Ectodermal cell (in vitro differentiated cells): ENCODE data around the gene ZMIZ1.
"Not testable (repeated sequence)": the region's sequence is repeated elsewhere in the genome, so short reads cannot be mapped to it uniquely, and the experiment has no call there.

Experiments
- H3K27ac ChIP-seq: 2 replicates; pipeline ENCODE4 v1.7.0; 2013; ENCODE audit warnings: mild to moderate bottlenecking, low read depth, low read length; ENCODE audit not compliant: insufficient read depth, poor library complexity, severe bottlenecking
- H3K27me3 ChIP-seq: 2 replicates; pipeline ENCODE4 v1.7.0; 2013; ENCODE audit warnings: mild to moderate bottlenecking, low read length; ENCODE audit not compliant: insufficient read depth, control insufficient read depth, poor library complexity, severe bottlenecking
- H3K36me3 ChIP-seq: one replicate; pipeline ENCODE4 v1.7.0; 2013; ENCODE audit warnings: low read length; ENCODE audit not compliant: control insufficient read depth, insufficient read depth
- H3K4me1 ChIP-seq: one replicate; pipeline ENCODE4 v1.7.0; 2013; ENCODE audit warnings: low read length; ENCODE audit not compliant: control insufficient read depth, insufficient read depth
- H3K4me3 ChIP-seq: 2 replicates; pipeline ENCODE4 v1.7.0; 2013; ENCODE audit warnings: low read depth, low read length, control low read depth; ENCODE audit not compliant: insufficient read depth
- H3K9me3 ChIP-seq: 2 replicates; pipeline ENCODE4 v1.7.0; 2013; ENCODE audit warnings: mild to moderate bottlenecking, low read length, moderate library complexity; ENCODE audit not compliant: control insufficient read depth
- WGBS, 2 experiments: methylation state at CpG; one replicate each; pipeline ENCODE4 v1.1.7; 2013; ENCODE audit warnings: missing lambda C conversion rate in 2 of 2; 5-methylcytosine and 5-hydroxymethylcytosine counted together

The ZMIZ1 gene

DNA sequence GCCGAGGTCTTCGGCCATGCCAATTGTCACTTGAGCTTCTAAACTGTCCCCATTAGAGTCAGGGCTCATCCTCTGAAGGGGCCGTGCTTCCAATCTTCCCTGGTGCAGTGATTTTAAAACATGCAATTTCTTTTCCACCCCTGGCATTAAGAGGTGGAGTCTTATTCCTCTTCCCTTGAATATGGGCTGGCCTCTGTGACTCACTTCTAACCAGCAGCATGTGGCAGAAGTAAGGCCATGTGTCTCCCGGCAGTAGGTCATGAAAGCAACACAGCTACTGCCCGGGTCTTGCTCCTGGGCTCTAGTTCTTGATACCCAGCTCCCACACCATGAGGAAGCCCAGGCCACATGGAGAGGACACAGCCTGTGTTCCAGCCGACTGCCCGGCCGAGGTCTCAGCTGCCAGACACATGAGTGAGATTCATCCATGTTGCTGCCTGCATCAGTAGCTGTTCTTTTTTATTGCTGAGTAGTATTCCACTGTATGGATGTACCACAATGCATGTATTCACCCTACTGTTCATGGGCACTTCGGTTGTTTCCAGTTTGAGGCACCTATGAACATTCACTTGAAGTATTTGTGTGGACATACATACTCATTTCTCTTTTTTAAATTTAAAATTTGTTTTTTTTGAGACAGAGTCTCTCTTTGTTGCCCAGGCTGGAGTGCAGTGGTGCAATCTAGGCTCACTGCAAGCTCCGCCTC, 264.0 kb downstream of the ZMIZ1 start:
- not testable (repeated sequence) for H3K36me3 ChIP-seq, H3K4me3 ChIP-seq, H3K9me3 ChIP-seq, H3K27ac ChIP-seq, H3K27me3 ChIP-seq, H3K4me1 ChIP-seq
- WGBS, 2 experiments, result 73 to 90% methylated on average over 2 of the region's 10 CpGs

- Histone ChIP-seq H3K27me3 (no peaks in the 10 kb centered on the region), H3K4me1 (peaks cover 7% of the 10 kb centered on the region), H3K4me3 (no peak overlapping the region), H3K9me3 (no peaks in the 10 kb centered on the region), H3K27ac (no peak overlapping the region), H3K36me3 (no peaks in the 10 kb centered on the region)
- WGBS, 2 experiments, result 93 to 98% methylated on average over 2 of the region's 2 CpGs
These were observed 264.7 kb downstream of the ZMIZ1 start for GRCh38 chr10:79333513-79333912.

DNA sequence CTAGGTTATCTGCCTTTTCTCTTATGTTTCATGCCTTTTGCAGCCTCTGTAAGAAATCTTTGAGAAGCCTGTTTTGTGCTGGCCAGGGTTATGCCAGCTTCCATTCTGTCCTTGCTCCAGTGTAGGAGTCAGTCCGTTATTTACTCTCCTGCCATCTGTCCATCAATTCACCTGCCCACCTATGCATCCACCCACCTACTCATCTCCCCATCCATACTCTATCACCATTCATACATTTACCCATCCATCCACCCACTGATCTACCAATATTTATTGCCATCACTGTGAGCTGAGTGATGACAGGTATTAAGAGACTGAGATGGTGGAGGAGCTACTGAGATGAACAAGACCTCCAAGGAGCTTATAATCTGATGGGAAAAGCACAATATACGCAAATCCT, 265.8 kb downstream of the ZMIZ1 start:
- Histone ChIP-seq H3K27me3 (no peaks in the 10 kb centered on the region), H3K36me3 (no peaks in the 10 kb centered on the region), H3K4me1 (peaks cover 7% of the 10 kb centered on the region), H3K4me3 (no peak overlapping the region), H3K9me3 (no peaks in the 10 kb centered on the region), H3K27ac (no peak overlapping the region)
- 90 to 92% methylated on average over 2 of the region's 2 CpGs for WGBS, 2 experiments

GRCh38 chr10:79335094-79335469, 266.3 kb downstream of the ZMIZ1 start:
- no peaks in the 10 kb centered on the region for H3K36me3 ChIP-seq
- 76 to 78% methylated on average over 2 of the region's 2 CpGs for WGBS, 2 experiments

DNA sequence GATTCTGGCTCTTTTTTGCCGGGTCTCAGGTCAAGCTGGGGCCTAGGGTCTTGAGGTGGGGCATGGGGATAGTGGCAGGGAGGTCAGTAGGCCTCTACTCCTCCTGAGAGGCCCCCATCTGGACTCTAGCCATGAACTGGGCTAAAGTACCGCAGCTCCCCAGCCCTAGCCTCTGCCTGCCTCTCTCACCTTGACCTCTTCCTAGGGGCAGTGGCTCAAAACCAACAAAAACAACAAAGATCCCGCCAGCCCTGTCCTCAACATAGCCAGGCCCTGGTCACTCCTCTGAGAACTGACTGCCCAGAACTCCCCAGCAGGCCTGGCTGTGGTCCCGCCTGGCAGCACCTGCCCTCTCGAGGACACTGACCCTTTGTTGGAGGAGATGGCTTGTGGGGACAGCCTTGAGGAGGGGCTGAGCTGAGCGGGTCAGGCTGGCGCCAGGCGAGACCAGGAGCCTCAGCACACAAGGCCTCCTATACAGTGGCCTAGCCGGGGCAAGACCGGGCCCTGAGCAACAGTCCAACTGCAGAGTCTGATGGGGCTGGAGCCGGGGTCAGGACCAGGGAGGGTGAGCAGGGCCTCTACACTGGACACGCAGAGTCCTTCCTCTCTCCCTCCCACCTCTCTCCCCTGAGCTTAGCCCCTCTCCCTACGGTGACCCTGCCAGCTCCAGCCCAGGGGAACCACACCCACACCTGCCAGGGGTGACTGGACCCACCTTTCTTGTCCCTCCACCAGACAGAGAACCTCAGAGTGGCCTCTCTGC, 266.9 kb downstream of the ZMIZ1 start:
- WGBS, 2 experiments, result 85% methylated on average over 13 of the region's 13 CpGs
- peaks cover 7% of the 10 kb centered on the region for H3K4me1 ChIP-seq
- no peaks in the 10 kb centered on the region for H3K36me3 ChIP-seq
- no peak overlapping the region for H3K27ac ChIP-seq
- no peaks in the 10 kb centered on the region for H3K27me3 ChIP-seq
- H3K9me3 ChIP-seq, result no peaks in the 10 kb centered on the region
- no peak overlapping the region for H3K4me3 ChIP-seq

More at GRCh38 chr10:79335094-79335469, 266.3 kb downstream of the ZMIZ1 start:
- Histone ChIP-seq H3K4me1 (peaks cover 7% of the 10 kb centered on the region), H3K9me3 (no peaks in the 10 kb centered on the region), H3K27me3 (no peaks in the 10 kb centered on the region), H3K4me3 (no peak overlapping the region), H3K27ac (no peak overlapping the region)

- Histone ChIP-seq H3K27ac (no peak overlapping the region), H3K9me3 (no peaks in the 10 kb centered on the region), H3K36me3 (no peaks in the 10 kb centered on the region), H3K4me3 (no peak overlapping the region), H3K27me3 (no peaks in the 10 kb centered on the region), H3K4me1 (peaks cover 7% of the 10 kb centered on the region)
- WGBS, 2 experiments, result 76 to 80% methylated on average over 3 of the region's 3 CpGs
These were observed 267.5 kb downstream of the ZMIZ1 start for GRCh38 chr10:79336276-79336675.

DNA sequence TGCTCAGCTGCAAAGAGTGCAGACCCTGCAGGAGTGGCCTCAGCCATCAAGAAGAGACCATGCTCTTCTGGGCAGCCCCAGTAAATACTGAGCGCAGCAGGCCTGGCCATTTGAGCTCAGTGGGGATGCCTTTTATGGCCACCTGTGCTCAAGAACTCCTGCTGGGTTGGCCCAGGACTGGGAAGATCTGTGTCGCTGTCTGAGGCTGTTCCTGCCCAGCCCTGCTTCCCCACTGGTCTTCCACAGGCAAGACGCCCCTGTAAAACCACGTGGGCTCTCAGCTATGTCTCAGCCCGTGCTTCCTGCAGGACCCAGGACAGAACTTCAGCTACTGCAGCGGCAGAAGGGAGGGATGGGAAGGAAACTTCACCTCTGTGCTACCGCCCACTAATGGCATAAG, 268.0 kb downstream of the ZMIZ1 start:
- Histone ChIP-seq H3K36me3 (no peaks in the 10 kb centered on the region), H3K9me3 (no peaks in the 10 kb centered on the region), H3K27me3 (no peaks in the 10 kb centered on the region), H3K4me3 (no peak overlapping the region), H3K27ac (no peak overlapping the region), H3K4me1 (peaks cover 7% of the 10 kb centered on the region)
- WGBS, 2 experiments, result 45 to 47% methylated on average over 7 of the region's 7 CpGs

GRCh38 chr10:79337783-79338469, 269.2 kb downstream of the ZMIZ1 start:
- not testable (repeated sequence) for H3K36me3 ChIP-seq, H3K4me1 ChIP-seq, H3K4me3 ChIP-seq, H3K27ac ChIP-seq, H3K9me3 ChIP-seq, H3K27me3 ChIP-seq
- 94% methylated on average over 4 of the region's 11 CpGs for WGBS, 2 experiments

DNA sequence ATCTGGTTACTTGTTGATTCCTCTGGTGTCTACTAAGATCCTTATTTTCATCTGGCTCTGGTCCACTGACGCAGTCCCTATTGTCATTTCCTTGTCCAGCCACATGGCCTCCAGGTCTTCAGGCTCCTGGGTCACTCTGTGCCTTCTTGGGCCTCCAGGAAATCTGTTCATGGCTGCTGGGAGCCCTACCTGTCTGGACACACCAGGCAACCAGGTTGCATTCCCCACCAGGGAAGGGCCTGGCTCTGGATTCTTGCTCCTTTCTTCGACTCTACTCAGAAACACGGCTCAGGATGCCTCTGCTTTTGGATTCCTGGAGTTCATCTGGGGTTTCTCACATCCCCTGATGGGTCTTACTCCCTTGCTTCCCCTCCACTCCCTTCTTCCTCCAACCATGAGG, 270.5 kb downstream of the ZMIZ1 start:
- no peaks in the 10 kb centered on the region for H3K9me3 ChIP-seq
- H3K4me1 ChIP-seq, result peaks cover 7% of the 10 kb centered on the region
- no peaks in the 10 kb centered on the region for H3K36me3 ChIP-seq
- no peaks in the 10 kb centered on the region for H3K27me3 ChIP-seq
- 93 to 94% methylated on average over 3 of the region's 3 CpGs for WGBS, 2 experiments
- H3K27ac ChIP-seq, result no peak overlapping the region
- H3K4me3 ChIP-seq, result no peak overlapping the region

- Histone ChIP-seq H3K9me3 (no peaks in the 10 kb centered on the region), H3K4me3 (no peak overlapping the region), H3K4me1 (peaks cover 12% of the 10 kb centered on the region), H3K27me3 (no peaks in the 10 kb centered on the region), H3K27ac (no peak overlapping the region), H3K36me3 (no peaks in the 10 kb centered on the region)
- WGBS, 2 experiments, result 93 to 97% methylated on average over 5 of the region's 5 CpGs
These were observed 272.0 kb downstream of the ZMIZ1 start for GRCh38 chr10:79340646-79341244.
